Thoracic aorta endothelial cell (primary cell): ENCODE measurements around the gene MBD3L3. TPM values are rescaled to one million over a fixed set of nuclear protein-coding genes. Genes with fewer than 3 reads are reported as not detected.

ENCODE experiments used
- total RNA-seq: library from RNA; depleted of rRNA; stranded (reverse); fragments of >200 nt; gene quantifications from 2 replicates; pipeline ENCODE4 v1.2.3, GENCODE V29; 2012

MBD3L3 gene
- not detected in 2 replicates for total RNA-seq

DNA sequence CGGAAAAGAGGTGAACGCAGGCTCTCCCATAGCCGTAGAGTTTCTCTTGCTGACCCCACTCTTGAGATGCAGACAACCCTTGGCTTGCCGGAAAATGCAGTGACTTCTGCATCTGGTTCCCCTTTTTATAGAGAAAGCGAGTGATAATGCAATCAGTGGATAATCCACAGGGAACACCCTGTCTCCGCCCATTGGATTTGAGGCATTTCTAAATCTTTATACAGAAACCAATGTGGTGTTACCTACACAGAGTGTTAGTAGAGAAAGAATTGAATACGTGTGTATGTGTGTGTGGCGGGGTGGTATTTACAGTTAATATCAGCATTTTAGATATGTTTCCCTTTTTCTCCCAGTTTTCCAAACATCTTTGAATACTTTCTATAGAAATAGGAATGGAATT, at the start of gene MBD3L3:
Gene MBD3L3, minus strand, starts transcription at position 101 of the 400 bp plus-strand sequence. Its CDS starts 71 bp downstream, at position 30.

GRCh38 chr19:7069042-7069903, 10.8 kb upstream of the MBD3L3 start, which contains the start of gene ZNF557:
ZNF557 (plus strand) TSS chr19:7069703; CDS start chr19:7075075, 5,372 bp downstream.

GRCh38 chr19:7049021-7049420, 9.5 kb downstream of the MBD3L3 start, which contains the start of gene MBD3L2:
MBD3L2 (plus strand) TSS chr19:7049321; CDS start chr19:7049374, 53 bp downstream.

DNA sequence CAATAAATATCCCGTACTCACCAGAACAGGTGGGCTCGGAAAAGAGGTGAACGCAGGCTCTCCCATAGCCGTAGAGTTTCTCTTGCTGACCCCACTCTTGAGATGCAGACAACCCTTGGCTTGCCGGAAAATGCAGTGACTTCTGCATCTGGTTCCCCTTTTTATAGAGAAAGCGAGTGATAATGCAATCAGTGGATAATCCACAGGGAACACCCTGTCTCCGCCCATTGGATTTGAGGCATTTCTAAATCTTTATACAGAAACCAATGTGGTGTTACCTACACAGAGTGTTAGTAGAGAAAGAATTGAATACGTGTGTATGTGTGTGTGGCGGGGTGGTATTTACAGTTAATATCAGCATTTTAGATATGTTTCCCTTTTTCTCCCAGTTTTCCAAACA, 18.4 kb downstream of the MBD3L3 start, which contains the start of gene MBD3L4:
Gene MBD3L4, minus strand, starts transcription at position 101 of the 400 bp plus-strand sequence. Its CDS starts 35 bp downstream, at position 66.

GRCh38 chr19:7030278-7030677, 28.2 kb downstream of the MBD3L3 start, which contains the start of gene MBD3L5:
MBD3L5 (plus strand) TSS chr19:7030578; CDS start chr19:7030612, 34 bp downstream.

DNA sequence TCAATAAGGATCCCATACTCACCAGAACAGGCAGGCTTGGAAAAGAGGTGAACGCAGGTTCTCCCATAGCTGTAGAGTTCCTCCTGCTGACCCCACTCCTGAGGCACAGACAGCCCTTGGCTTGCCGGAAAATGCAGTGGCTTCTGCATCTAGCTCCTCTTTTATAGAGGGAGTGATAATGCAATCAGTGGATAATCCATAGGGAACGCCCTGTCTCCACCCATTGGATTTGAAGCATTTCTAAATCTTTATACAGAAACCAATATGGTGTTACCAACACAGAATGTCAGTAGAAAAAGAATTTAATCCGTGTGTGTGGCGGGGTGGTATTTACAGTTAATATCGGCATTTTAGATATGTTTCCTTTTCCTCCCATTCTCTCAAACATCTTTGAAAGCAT, 37.1 kb downstream of the MBD3L3 start, which contains the start of gene MBD3L2B:
Gene MBD3L2B, minus strand, starts transcription at position 101 of the 400 bp plus-strand sequence. Its CDS starts 34 bp downstream, at position 67.

Other genes with a start within 250 kb of the MBD3L3 start
- gene ADGRE1, start 171.1 kb downstream of the MBD3L3 start, total RNA-seq: not detected in 2 replicates
- not detected in 2 replicates for gene MBD3L2B, start 37.2 kb downstream of the MBD3L3 start, total RNA-seq
- not detected in 2 replicates for gene MBD3L5, start 28.1 kb downstream of the MBD3L3 start, total RNA-seq
- not detected in 2 replicates for gene MBD3L4, start 18.5 kb downstream of the MBD3L3 start, total RNA-seq
- gene MBD3L2, start 9.4 kb downstream of the MBD3L3 start, total RNA-seq: not detected in 2 replicates
- 9.4 and 10.9 TPM in 2 replicates for gene ZNF557, start 11.0 kb upstream of the MBD3L3 start, total RNA-seq
- gene INSR, start 235.7 kb upstream of the MBD3L3 start, total RNA-seq: 22.6 and 26.0 TPM in 2 replicates